HG02623 (cell line): ENCODE data around the gene VASN.
"Not testable (repeated sequence)": the region's sequence is repeated elsewhere in the genome, so short reads cannot be mapped to it uniquely, and the experiment has no call there.

Source experiments
- ATAC-seq: cut with Tn5 transposase; IDR thresholded peaks from one replicate; pipeline ENCODE4 v1.9.1; 2021; ENCODE audit warnings: moderate library complexity; ENCODE audit not compliant: unreplicated experiment

The VASN gene

GRCh38 chr16:4383591-4384444, 12.2 kb downstream of the VASN start:
- no peak for ATAC-seq

GRCh38 chr16:4384509-4384942, 12.9 kb downstream of the VASN start:
- no peak for ATAC-seq

GRCh38 chr16:4385066-4385788, 13.6 kb downstream of the VASN start:
- no peak for ATAC-seq

GRCh38 chr16:4385789-4386450, 14.3 kb downstream of the VASN start:
- no peak for ATAC-seq

- ATAC-seq: no peak
Measured at GRCh38 chr16:4386451-4386805, 14.8 kb downstream of the VASN start.

GRCh38 chr16:4386951-4387565, 15.4 kb downstream of the VASN start:
- ATAC-seq: no peak

- ATAC-seq: no peak
Measured at GRCh38 chr16:4387781-4388180, 16.1 kb downstream of the VASN start.

GRCh38 chr16:4388271-4389021, 16.8 kb downstream of the VASN start:
- ATAC-seq: no peak

- ATAC-seq: no peak
Measured at GRCh38 chr16:4389051-4389955, 17.7 kb downstream of the VASN start.

GRCh38 chr16:4390266-4391260, 18.9 kb downstream of the VASN start:
- no peak for ATAC-seq

GRCh38 chr16:4391631-4392381, 20.2 kb downstream of the VASN start:
- ATAC-seq: no peak

GRCh38 chr16:4392382-4393239, 21.0 kb downstream of the VASN start:
- no peak for ATAC-seq

- ATAC-seq: no peak
Measured at GRCh38 chr16:4393240-4393600, 21.6 kb downstream of the VASN start.

- ATAC-seq: not testable (repeated sequence)
Measured at GRCh38 chr16:4393850-4394249, 22.2 kb downstream of the VASN start.

GRCh38 chr16:4395055-4395726, 23.5 kb downstream of the VASN start:
- no peak for ATAC-seq
